Stomach (tissue), 4 donors: ENCODE measurements around the gene MAGIX.
A peak's percentile ranks its signal among the peaks of the same experiment; 100 is the strongest.

Source experiments
- EP300 ChIP-seq: sonication (generic); formaldehyde crosslinking; IDR thresholded peaks from one replicate; pipeline ENCODE4 v1.6.1; 2017; ENCODE audit warnings: antibody characterized with exemption
- POLR2AphosphoS5 ChIP-seq, 3 donors: sonication (generic); formaldehyde crosslinking; IDR thresholded peaks; one replicate each; pipeline ENCODE4 v1.6.1; 2016; ENCODE audit warnings: antibody characterized with exemption in 3 of 3
- TF ChIP-seq, protein P1 (sequence below), 7 experiments: fragments of 450-650 bp in 4 of 7; fragments of 200-600 bp in 3 of 7; sonication (generic) in 3 of 7; IDR thresholded peaks; one replicate each; pipeline ENCODE4 v1.5.1; 2016 to 2019; ENCODE audit warnings: antibody characterized with exemption in 7 of 7, control low read depth in 2 of 7, mild to moderate bottlenecking in 1 of 7

DNA sequence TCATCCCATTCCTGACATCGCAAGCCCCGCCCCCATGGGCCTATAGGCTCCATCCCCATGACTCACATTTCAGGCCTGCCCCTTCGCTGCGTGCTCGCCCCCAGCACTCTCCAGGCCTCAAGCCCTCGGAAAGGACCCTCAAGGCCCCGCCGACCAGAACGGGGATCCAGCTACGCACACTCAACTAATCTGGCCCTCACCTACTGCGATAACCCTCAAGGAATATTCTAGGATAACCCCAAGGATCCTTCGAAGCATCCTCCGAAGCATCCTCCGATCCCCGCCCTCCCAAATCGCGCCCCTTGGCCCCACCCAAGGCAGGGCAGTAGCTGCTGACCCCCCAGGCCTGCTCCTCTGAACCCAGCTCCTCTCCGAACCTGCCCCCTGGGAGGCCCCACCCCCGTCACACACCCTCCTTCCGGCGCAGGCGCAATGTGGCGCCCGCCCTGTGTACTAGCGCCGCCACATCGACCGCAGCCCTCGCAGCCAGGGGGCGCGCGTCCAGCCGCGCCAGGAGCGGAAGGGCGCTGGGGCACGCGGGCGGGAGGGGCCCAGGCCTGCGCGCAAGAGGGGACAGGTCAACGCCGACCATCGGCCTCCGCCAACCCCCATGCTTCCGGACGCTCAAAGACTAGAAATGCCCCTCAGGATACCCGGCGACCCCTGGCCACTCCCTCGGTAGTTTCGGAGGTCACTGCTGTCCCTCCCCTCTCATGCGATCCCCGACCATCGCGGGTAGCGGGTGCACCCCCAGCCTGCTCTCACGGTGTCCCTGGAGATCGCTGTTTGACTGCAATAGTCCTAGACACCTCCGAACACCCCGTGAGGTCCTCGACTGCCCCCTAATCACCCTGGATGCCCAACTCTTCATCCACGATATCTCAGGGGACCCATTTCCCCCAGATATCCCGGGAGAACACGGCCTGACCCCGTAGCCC is 6.4 kb upstream of the MAGIX start:
- TF ChIP-seq, protein P1, sequence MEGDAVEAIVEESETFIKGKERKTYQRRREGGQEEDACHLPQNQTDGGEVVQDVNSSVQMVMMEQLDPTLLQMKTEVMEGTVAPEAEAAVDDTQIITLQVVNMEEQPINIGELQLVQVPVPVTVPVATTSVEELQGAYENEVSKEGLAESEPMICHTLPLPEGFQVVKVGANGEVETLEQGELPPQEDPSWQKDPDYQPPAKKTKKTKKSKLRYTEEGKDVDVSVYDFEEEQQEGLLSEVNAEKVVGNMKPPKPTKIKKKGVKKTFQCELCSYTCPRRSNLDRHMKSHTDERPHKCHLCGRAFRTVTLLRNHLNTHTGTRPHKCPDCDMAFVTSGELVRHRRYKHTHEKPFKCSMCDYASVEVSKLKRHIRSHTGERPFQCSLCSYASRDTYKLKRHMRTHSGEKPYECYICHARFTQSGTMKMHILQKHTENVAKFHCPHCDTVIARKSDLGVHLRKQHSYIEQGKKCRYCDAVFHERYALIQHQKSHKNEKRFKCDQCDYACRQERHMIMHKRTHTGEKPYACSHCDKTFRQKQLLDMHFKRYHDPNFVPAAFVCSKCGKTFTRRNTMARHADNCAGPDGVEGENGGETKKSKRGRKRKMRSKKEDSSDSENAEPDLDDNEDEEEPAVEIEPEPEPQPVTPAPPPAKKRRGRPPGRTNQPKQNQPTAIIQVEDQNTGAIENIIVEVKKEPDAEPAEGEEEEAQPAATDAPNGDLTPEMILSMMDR (IDR thresholded peaks at IDR 0.05) = peak in 5 of 7 experiments; percentile 44 to 84 (median 64)
- TF ChIP-seq POLR2AphosphoS5 (IDR thresholded peaks at IDR 0.05) (peak; percentile 49 to 81 (median 78)), EP300 (no peak)
